HG03095 (cell line): Measurements from ENCODE around the gene CLIC1.
A peak's percentile ranks its signal among the peaks of the same experiment; 100 is the strongest.

Experiments used
- ATAC-seq: cut with Tn5 transposase; IDR thresholded peaks from one replicate; pipeline ENCODE4 v1.9.1; 2021; ENCODE audit warnings: moderate library complexity; ENCODE audit not compliant: unreplicated experiment

The CLIC1 gene

DNA sequence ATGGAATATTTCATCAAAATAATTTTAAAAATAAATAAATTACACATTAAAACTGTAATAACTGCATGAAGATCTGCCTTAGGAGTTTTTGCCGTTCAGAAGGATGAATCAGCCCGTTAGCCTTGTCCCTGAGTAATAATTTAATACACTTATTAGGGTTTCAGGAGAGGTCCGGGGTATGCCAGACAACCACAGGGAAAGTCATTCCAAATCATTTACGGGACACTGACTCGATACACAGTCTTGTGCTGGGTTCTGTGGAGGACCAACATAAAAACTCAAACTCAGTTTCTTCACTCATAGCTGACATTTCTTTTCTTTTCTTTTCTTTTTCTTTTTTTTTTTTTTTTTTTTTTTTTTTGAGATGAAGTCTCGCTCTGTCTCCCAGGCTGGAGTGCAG, 30.4 kb downstream of the CLIC1 start:
- no peak for ATAC-seq

DNA sequence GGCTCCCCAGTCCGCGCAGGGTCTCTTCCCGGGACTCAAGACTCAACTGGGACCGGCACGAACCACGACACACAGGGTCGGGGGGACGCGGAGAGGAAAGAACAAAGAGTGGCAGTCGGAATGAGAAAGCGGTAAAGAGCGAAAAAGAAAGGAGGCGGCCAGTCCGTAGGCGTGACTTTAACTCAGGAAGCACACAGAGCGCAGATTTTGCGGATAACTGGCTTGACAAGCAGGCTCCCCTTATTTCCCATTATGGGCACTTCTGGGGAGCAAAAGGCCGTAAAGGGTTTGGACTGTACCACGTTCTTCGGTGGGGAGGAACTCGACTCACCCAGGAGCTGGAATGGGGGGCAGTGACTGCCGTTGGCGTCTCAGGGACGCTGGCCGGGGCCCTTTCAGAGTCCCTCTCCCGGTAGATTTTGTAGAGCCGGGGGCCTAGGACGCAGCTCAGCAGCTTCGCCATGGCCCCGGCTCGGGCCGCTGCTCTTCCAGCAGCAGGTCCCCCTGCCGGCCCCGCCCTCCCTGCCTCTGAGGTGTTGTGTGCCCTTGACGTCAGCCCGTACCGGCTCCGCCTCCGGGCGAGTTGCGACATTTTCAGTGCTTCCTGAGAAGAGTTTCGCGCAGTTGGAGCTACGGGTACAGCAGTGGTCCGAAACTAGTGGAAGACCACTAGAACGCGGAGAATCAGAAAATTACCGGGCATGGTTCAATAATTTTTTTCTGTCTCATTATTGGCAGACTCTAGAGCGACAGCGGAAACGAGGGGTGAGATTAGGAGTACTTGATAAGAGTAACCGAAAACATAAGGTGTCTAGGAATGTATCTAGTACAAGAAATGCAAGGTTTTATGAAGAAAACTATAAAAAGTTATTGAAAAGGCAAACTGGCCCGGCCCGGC, 33.3 kb downstream of the CLIC1 start, which contains the start of gene ABHD16A:
ABHD16A (minus strand) TSS at position 506 of the 898 bp plus-strand sequence; CDS start at position 463, 43 bp downstream.
- peak; percentile 74 for ATAC-seq

DNA sequence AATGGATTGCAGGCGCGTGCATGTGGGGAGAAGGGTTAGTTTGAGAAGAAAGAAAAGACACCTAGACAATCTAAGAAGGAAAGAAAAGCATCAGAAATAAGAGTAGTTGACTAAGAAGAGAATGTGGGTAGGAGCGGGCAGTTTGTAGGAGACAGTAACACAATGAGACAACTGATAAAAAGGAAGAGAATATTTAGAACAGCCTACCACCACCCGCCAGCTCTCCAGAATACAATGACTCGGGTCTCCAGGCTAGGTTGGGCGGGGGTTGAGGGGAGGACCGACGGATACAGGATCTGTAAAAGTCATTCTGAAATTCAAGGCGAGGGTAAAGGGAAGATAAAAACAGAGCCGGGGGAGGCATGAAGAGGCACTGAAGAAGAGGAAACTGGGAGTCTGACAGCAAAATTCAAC, 33.9 kb downstream of the CLIC1 start:
- ATAC-seq = no peak

DNA sequence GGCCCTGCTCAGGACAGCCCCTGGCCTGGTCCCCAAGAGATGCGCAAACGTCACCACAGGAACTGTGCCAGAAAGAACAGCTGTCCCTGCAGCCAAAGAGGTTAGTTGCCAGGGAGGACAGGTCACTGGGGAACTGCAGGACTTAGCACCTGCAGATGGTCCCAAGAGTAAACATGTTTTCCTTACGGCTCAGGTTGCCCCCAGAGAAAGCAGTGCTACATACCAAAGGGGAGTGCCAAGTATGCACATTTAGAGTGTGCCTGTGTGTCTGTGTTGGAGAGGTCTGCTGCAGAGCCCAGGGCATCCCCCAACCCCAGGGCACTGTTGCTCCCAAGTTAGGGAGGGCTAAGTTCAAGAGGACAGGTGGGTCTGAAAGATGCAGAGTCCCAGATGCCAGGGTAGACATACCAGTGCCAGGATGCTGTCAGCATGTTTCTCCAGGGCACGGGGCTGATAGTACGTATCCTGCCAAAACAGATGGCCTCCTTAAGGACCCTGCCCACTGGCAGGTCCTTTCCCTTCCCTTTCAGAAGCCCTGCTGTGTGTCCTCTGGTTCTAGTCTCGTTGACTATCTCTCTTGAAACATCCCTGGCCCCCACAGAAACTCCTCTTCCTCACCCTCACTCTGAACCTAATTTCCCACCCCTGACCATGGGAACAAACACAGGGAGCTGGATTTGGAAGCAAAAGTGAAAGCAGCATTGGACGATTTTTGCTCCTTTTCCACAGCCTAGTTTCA, 34.5 kb downstream of the CLIC1 start:
- no peak for ATAC-seq

DNA sequence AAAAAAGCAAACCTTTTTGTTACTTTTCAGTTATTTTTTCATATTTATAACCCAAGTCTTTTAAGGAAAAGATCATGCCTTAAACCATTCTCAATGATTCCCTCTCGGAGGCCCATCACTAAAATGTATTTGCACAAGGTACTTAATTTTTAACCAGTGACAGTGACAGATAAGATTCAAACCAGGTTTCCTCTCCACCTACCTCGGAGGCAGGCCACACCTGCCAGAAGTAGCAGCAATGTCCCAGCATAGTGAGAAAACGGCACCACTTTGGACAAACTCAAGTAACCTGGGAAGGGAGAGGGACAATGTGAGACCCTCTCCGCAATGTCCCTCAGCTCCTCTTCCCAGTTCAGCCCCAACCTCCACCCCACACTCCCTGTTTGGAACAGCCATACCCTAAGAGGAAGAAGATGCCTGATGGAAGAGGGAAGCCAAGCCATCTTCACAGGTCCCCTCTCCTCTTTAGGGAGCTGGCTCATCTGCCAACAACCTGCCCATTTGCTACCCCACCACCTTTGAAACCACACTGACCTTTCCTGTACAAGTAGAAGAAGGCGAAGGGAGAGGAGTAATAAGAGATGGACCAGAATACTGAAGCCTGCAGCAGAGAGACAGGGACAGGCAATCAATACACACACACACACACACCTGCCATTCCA, 35.5 kb downstream of the CLIC1 start:
- no peak for ATAC-seq

DNA sequence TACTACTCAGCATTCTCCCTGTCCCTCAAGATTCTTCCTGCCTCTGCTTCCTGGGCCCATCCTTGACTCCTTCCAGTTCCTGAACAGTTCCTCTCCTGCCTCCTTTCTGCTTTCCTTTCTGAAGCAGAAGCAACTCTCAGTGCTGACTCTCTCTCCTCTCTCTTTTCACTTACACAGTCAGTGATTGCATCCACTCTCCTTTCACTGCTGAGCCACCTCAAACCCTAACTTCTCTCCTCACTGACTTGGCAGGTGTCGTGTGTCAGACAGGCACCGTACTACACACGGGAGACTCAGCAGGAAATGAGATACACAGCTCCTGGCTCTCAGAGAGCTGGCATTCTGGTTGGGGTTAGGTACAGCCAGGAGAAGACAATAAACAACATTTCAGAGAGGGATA, 38.8 kb downstream of the CLIC1 start:
- no peak for ATAC-seq

DNA sequence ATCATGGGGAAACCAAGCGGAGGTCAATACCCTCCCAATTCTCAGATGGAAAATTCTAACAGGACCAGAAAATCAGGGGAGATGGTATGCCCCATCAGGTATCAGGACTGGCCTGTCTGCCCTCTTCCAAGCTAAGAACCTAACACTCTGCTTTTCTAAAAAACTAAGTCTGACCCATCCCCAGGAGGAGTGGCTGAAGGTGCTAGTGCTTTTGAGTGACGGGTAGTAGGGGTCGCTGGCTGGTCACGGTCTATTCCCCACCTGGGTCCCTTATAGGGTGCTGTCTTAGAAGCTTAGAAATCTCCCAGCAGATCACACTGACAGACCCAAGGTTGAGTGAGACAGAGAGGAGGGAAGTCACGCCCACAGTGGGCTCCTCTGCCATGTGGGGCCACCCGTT, 42.8 kb downstream of the CLIC1 start:
- no peak for ATAC-seq

DNA sequence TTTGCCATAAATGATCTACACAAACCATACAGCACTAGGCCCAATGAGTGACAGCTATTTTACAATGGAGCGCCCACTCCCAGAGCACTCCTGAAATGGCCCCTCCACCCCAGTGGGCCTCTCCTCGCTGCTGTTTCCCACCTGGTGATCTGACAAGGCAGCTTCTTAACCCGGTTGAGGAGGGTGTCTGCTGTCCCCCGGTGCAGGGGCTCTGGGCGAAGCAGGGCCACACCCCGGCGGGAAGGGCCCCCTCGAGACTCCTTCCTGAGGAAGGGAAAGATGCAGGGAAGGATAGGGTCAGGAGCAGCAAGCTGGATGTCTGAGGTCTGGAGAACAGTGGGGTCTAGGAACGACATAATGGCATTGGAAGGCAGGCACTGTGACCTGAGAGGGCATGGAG, 43.4 kb downstream of the CLIC1 start:
- ATAC-seq = no peak

DNA sequence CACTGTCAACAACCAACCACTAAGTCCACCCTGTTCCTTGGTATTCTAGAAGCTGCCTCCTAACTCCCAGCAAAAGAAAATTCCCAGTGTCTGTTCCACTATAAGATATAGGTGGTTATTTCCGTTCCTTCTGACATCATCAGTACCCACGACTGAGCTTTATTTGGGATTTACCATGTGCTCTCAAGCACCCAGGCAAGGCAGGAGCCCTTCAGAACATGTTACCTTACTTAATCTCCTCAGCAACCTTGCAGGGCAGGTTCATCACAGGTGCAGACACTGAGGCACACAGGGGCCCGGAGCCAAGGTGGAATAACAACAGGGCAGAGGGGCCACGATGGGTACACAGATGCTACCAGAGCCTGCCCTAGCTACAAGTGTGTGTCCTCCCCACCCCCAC, 44.0 kb downstream of the CLIC1 start:
- ATAC-seq = no peak

DNA sequence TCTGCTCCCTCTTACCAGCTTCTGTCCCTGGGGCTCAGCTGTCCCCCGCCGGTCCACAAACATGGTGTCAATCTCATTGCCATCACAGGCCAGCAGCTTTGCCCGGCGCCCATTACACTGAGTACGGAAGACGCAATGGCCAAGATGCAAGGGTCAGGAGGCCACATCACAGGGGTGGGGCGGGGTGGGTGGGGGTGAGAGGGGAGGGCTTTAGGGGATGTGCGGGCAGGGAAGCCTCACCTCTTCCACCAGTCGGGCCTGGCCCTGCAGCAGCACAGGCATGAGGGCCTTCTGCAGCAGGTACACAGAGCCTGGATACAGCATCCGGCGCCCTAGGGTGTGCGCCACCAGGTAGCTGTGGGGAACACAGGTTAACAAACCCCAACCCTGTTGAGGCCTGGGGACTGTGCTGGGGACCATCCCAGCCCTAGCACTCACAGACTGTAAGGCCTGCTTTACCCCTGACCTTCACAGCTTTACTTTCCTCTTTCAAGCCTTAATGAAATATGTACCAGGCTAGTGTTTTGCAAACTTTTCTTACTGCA, 44.7 kb downstream of the CLIC1 start:
- no peak for ATAC-seq

DNA sequence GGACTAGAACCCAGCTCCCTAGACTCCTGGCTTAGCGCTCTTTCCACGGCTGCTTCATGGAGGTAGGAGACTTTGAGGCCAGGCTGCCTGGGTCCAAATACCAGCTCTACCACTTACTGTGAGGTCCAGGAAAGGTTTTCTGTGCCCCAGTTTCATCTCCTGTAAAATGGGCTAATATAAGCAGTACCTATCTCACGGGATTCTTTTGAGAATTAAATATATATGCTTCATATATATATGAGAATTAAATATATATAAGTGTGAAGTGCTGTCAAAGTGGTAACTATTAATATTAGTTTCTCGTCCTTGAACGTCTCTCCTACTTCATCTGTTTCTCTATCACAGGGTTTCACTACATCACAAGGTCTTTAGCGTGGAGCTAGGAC, 45.3 kb downstream of the CLIC1 start:
- ATAC-seq = no peak

DNA sequence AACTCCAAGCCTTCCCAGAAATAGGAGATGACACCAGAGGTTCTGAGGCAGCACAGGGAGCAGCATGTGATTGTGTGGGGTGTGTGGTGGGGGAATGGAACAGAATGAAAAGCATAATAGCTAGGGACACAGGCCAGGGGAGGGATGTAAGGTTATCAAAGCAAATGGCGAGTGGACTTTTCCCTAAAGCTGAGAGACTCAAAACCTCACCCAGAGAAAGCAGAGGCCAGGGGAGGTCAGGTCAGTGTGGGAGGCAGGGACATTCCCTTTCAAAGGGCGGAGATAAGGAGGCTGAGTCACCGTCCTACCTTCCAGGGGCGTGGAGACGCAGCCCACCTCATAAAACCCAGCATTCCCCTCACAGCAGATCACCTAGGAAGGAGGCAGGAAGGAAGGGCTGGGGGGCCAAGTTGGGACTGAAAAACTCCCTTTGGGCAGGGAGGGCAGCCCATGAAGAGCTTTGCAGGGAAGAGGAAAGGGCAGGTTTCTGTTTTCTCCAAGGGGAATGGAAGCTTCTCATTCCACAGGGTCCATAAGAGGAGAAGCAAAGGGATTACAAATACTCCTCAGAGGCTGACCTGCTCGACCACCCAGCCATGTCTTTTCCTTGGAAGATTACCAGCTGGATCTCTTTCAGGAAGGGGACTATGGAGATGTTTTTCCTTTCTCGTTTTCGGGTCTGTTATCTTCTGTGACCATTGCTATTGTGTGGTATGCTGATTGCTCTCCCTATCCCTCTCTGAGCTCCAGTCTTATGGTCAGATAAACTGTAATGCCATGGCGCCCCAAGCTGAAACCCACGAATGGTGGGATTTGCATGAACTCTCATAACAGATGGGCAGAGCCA, 45.9 kb downstream of the CLIC1 start:
- ATAC-seq = no peak

DNA sequence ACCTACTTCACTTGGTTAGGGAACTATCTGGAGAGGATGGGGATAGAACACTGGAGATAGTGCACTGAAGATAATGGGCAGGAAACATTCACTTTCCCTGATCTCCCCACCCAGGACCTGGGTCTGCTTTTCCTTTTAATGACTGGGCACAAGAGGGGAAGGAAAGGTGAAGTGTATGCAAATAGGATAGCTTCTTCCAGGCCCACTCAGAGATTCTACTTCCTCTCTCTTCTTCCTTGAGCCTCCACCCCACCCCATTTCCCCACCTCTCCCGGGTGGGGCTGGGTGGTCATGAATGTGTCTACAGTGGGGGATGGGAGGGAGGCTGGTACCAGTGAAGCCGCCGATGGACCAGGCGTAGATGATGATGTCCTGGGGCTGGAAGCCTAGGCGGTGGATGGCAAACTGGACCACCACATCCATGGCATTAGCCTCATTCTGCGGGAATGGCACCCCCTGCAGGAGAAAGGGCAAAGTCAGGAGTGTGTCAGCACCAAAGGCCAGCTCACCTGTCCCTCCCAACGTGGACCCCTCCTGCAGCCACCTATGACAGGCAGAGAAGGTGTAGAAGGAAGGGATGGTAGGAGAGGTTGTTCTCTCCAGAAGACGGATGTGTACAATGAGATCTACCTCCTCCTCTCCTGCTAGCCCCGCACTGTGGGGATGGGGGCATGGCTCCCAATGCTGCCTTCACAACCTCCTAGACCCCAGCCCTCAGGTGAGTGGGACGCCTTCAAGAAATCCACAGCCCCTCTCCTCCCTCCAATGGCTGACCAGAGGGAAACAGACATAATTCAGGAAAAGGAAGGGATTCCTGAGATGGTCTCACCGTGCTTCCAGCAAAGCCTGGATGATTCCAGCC, 46.9 kb downstream of the CLIC1 start:
- no peak for ATAC-seq

DNA sequence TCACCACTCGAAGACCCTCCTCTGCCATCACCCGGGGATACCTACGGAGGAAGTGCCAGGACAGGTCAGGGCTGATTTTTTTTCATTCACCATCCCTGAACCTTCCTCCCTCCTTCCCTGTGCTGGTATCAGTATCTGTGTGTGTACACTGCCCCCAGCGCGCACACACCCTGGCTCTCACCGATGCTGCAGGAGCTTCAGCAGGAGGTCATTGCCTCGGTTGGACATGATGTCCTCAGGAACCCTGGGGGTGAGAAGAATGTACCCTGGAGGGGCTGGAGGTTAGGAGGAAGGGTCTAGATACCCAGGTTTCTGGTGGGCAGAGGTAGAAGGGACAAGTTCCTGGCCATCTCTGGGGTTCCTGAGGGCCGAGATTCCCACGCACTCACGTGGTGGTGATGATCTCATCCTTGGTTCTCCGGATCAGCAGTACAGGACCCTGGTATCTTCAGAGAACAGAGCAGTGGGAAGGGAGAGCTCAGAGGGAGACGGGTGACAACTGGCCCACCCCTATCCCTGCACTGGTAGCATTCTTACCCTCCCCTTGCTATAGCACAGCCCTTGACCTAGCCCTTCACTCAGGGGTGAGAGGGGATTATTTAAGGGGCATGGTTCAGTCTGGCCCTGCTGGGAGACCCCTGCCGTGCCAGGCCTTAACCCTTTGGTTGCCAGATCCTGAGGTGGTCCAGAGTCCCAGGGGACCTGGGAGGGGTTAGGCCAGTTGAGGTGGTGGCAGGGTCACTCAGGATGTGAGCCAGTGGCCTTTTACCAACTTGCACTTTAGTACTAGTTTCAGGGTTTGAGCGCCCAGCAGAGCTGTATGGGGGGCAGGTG, 48.3 kb downstream of the CLIC1 start:
- ATAC-seq = no peak

DNA sequence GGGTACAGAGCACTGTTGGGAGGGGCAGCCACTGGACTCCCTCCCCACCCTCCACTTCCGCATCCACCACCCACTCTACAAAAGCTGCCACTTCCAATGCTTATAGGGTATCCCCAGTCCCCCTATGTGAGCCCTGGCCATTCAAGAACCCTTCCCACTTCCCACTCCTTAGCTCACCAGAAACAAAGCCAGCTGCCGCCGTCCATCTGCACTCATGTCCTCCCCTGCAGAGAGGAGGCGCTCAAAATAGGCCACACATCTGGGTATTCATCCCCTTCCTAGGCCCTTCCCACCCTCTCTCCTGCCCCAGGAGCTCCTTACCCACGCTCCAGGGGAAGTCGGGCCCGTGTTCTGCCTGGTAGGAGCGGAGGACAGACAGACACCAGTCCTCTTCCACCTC, 49.0 kb downstream of the CLIC1 start:
- ATAC-seq = no peak

DNA sequence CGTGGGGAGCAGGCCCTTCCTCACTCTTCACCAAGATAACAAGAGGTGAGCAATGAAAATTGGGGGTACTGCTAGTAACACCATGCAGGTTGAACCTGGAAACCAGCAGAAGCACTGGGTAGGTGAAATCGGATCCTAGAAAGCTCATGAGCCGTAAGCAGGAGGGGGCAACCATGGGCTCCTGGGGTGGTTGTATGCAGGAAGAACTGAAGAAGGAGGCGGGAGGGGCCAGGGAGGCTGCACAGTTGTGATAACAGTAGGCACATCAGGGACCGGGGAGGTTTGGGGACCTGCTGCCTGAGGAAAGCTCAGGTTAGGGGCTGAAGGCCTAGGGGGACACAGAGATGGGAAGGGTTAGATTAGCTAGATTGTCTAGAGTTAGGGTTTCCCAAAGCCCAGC, 49.8 kb downstream of the CLIC1 start:
- no peak for ATAC-seq

DNA sequence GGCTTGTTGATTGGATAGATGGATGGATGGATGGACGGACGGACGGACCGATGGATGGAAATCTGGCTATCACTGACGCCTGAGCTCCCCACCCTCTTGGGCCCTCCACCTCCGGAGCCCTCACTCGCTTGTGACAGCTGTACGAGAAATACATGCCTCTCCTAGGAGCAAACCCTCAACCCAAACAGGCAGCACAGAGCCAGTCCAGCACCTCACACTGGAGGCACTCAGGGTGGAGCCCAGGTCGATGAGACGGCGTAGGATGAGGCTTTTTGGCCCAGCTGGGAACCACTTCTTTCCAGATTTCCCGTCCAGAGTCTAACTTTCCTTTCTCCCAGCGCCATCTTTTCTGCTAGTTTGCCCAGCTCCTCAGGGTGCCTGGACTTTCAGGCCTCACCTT, 52.7 kb downstream of the CLIC1 start:
- no peak for ATAC-seq

DNA sequence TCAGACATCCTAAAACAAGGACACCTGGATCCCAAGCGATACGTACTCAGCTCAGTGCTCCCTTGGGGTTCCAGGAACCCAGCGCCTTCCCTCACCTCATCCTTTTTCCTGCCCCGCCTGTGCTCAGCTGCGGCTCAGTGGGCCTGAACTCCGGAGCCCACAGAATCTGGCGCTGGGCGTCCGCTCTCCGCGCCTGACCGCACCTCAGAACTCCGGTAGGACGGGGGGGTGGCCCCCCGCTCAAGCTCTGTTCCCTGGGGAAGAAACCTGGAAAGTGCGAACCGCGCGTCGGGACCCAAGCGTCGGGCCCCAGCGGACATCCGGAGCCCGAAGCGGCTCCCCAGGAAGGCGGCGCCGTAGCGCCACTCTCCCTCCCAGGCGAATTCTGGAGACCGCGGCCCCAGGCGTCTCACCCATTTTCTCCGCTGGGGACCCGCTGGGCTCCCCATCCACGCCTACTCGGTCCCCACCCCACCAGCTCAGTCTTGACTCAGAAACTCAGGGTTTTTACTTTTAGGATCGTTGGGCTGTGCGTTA, 55.1 kb downstream of the CLIC1 start:
- no peak for ATAC-seq
